HG02623 (cell line): Measurements from ENCODE around the gene FOS.
"Not testable (repeated sequence)": the region's sequence is repeated elsewhere in the genome, so short reads cannot be mapped to it uniquely, and the experiment has no call there.

Experiments used
- ATAC-seq: cut with Tn5 transposase; IDR thresholded peaks from one replicate; pipeline ENCODE4 v1.9.1; 2021; ENCODE audit warnings: moderate library complexity; ENCODE audit not compliant: unreplicated experiment

The FOS gene

GRCh38 chr14:75275598-75275997 lies 3.0 kb upstream of the FOS start:
- ATAC-seq: no peak

- no peak for ATAC-seq
Measured at GRCh38 chr14:75277008-75277814, 1.4 kb upstream of the FOS start.

- no peak for ATAC-seq
Measured at GRCh38 chr14:75277815-75278421, 710 bp upstream of the FOS start.

DNA sequence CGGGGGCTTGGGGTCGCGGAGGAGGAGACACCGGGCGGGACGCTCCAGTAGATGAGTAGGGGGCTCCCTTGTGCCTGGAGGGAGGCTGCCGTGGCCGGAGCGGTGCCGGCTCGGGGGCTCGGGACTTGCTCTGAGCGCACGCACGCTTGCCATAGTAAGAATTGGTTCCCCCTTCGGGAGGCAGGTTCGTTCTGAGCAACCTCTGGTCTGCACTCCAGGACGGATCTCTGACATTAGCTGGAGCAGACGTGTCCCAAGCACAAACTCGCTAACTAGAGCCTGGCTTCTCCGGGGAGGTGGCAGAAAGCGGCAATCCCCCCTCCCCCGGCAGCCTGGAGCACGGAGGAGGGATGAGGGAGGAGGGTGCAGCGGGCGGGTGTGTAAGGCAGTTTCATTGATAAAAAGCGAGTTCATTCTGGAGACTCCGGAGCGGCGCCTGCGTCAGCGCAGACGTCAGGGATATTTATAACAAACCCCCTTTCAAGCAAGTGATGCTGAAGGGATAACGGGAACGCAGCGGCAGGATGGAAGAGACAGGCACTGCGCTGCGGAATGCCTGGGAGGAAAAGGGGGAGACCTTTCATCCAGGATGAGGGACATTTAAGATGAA lies 630 bp downstream of the FOS start:
- ATAC-seq: peak; percentile 11

- ATAC-seq: no peak
Measured at GRCh38 chr14:75279763-75280290, 1.2 kb downstream of the FOS start.

DNA sequence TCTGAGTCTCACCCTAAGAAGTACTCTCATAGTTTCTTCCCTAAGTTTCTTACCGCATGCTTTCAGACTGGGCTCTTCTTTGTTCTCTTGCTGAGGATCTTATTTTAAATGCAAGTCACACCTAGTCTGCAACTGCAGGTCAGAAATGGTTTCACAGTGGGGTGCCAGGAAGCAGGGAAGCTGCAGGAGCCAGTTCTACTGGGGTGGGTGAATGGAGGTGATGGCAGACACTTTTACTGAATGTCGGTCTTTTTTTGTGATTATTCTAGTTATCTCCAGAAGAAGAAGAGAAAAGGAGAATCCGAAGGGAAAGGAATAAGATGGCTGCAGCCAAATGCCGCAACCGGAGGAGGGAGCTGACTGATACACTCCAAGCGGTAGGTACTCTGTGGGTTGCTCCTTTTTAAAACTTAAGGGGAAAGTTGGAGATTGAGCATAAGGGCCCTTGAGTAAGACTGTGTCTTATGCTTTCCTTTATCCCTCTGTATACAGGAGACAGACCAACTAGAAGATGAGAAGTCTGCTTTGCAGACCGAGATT lies 1.7 kb downstream of the FOS start:
- ATAC-seq: no peak

DNA sequence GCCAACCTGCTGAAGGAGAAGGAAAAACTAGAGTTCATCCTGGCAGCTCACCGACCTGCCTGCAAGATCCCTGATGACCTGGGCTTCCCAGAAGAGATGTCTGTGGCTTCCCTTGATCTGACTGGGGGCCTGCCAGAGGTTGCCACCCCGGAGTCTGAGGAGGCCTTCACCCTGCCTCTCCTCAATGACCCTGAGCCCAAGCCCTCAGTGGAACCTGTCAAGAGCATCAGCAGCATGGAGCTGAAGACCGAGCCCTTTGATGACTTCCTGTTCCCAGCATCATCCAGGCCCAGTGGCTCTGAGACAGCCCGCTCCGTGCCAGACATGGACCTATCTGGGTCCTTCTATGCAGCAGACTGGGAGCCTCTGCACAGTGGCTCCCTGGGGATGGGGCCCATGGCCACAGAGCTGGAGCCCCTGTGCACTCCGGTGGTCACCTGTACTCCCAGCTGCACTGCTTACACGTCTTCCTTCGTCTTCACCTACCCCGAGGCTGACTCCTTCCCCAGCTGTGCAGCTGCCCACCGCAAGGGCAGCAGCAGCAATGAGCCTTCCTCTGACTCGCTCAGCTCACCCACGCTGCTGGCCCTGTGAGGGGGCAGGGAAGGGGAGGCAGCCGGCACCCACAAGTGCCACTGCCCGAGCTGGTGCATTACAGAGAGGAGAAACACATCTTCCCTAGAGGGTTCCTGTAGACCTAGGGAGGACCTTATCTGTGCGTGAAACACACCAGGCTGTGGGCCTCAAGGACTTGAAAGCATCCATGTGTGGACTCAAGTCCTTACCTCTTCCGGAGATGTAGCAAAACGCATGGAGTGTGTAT lies 2.4 kb downstream of the FOS start:
- ATAC-seq: no peak

GRCh38 chr14:75281654-75282019 lies 3.0 kb downstream of the FOS start:
- no peak for ATAC-seq

- ATAC-seq: no peak
Measured at GRCh38 chr14:75282170-75282554, 3.5 kb downstream of the FOS start.

DNA sequence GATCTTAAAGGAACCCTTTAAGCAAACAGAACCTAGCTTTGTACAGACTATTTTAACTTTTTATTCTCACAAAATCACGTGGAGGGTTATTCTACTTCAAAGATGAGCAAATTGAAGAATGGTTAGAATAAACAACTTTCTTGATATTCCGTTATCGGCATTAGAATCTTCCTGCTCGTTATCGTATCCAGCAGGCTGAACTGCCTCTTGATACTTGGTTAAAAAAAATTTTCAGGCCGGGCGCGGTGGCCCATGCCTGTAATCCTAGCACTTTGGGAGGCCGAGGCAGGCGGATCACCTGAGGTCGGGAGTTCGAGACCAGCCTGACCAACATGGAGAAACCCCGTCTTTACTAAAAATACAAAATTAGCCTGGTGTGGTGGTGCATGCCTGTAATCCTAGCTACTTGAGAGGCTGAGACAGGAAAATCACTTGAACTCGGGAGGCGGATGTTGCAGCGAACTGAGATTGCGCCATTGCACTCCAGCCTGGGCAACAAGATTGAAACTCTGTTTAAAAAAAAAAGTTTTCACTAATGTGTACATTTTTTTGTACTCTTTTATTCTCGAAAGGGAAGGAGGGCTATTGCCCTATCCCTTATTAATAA lies 4.0 kb downstream of the FOS start:
- ATAC-seq: not testable (repeated sequence)

DNA sequence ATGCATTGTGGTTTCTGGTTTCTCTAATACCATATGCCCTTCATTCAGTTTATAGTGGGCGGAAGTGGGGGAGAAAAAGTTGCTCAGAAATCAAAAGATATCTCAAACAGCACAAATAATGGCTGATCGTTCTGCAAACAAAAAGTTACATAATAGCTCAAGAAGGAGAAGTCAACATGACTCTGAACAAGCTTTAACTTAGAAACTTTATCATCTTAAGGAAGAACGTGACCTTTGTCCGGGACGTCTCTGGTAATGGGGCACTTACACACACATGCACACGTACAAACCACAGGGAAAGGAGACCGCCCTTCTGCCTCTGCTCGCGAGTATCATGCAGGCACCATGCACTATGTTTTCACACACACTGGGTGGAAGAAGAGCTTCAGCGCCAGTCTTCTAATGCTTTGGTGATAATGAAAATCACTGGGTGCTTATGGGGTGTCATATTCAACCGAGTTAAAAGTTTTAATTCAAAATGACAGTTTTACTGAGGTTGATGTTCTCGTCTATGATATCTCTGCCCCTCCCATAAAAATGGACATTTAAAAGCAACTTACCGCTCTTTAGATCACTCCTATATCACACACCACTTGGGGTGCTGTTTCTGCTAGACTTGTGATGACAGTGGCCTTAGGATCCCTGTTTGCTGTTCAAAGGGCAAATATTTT lies 4.7 kb downstream of the FOS start:
- ATAC-seq: no peak

DNA sequence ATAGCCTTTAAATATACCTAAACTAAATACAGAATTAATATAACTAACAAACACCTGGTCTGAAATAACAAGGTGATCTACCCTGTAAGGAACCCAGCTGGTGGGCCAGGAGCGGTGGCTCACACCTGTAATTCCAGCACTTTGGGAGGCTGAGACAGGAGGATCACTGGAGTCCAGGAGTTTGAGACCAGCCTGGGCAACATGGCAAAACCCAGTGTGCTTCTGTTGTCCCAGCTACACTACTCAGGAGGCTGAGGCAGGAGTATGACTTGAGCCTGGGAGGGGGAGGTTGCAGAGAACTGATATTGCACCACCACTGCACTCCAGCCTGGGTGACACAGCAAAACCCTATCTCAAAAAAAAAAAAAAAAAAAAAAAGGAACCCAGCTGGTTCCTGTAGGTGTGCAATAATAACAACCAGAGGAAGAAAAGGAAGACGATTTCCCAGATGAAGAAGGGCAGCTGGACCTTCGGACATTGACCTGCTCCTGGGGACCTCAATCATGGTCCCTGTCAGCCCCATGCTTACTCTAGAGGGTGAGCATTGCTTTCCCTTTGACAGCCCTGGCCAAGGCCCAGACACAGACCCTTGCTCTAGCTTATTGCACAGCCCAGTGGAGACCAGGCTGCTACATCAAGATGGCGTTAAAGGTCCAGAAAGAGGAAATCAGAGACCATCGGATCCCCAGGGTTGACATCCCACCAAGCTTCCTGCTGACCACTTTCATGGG lies 5.4 kb downstream of the FOS start:
- ATAC-seq: no peak

DNA sequence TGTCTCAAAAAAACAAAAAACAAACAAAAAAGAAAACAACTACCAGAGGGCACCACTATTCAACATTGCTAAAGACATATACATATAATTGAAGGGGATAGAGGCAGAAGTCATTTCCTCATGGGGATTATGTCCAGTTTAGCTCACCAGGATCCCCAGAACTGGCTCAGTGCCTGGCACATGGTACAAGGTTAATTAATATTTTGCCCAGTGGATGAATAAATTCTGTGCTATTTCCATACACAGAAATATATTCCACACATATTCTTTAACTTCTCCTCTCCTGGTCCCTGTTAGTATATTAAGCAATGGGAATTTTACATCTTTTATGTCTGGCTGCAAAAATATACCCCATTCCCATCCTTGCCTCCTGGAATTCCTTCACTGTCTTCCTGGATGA lies 6.7 kb downstream of the FOS start:
- ATAC-seq: no peak

GRCh38 chr14:75286313-75286712 lies 7.7 kb downstream of the FOS start:
- no peak for ATAC-seq

- ATAC-seq: no peak
Measured at GRCh38 chr14:75289840-75290388, 11.3 kb downstream of the FOS start.

DNA sequence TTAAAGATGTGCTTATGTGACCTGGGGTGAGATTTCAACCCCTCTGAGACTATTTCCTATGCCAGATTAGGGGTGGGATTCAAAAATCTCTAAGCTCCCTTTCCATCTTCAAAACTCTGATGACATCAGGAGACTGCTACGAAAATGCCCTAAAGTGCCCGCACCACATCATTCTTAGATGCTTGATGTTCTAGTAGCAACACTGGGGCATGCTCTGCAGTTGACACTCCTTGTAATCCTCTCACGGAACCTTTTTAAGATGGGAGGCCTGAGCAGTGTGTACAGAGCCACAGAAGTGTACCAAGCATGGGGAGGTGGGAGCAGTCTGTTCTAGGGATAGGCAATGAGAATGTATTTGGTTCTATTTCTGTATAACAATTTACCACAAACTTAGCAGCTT lies 12.2 kb downstream of the FOS start:
- ATAC-seq: no peak

DNA sequence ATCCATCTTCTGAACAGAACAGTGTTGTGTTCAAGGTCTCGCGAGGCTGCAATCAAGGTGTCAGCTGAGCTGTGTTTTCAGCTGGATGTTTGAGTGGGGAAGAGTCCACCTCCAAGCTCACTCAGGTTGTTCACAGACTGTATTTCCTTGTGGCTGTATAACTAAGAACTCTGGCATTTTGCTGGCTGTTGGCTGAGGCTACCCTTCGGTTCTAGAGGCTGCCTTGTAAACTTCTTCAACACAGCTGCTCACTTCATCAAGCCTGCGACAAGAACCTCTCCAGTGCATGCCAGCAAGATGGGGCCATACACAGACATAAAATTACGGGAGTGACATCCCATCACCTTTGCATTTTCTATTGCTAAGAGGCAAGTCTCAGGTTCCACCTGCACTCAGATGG lies 12.7 kb downstream of the FOS start:
- no peak for ATAC-seq

GRCh38 chr14:75292101-75292563 lies 13.5 kb downstream of the FOS start:
- ATAC-seq: no peak

- ATAC-seq: no peak
Measured at GRCh38 chr14:75292886-75293285, 14.3 kb downstream of the FOS start.
